HG03103 (cell line): ENCODE measurements around the gene RAMACL.

Experiments
- ATAC-seq: cut with Tn5 transposase; IDR thresholded peaks from one replicate; pipeline ENCODE4 v1.9.1; 2021; ENCODE audit warnings: low read depth; ENCODE audit not compliant: unreplicated experiment

RAMACL gene

DNA sequence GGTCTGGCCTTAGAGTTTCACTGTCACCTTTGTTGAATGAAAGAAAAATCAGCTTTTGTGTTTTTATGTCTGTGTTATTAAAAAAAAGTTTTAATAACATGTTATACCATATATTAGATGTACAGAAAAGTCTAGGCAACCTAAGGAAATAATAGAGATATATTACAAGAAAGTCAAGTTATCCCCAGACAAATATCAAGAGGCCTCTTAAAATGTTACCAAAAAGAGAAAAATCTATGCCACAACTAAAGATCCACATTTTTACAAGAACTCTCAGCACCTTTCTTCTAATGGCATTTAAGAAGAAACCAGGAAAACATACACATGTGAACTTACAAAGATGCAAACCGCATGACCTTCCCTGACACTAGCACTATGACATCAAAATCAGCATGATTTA, 26.8 kb downstream of the RAMACL start:
- no peak for ATAC-seq

DNA sequence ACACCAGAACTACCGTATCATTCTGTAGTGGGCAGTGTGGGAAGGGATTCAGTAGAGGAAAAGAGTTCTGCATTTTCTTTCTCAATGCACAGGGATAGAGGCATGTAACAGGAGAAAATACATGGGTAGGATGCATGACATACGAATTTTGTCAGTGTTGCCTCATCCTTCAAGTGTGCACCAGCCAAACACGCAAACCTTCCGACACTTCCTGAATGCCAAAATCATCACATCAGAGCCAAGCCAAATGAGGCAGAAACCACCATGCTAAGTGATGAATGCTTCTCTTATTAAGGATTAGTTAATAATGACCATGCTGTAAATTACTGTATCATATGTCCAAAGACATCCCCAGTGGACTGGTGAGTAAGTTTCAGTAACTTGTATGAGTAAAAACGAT, 27.3 kb downstream of the RAMACL start:
- ATAC-seq, result no peak

DNA sequence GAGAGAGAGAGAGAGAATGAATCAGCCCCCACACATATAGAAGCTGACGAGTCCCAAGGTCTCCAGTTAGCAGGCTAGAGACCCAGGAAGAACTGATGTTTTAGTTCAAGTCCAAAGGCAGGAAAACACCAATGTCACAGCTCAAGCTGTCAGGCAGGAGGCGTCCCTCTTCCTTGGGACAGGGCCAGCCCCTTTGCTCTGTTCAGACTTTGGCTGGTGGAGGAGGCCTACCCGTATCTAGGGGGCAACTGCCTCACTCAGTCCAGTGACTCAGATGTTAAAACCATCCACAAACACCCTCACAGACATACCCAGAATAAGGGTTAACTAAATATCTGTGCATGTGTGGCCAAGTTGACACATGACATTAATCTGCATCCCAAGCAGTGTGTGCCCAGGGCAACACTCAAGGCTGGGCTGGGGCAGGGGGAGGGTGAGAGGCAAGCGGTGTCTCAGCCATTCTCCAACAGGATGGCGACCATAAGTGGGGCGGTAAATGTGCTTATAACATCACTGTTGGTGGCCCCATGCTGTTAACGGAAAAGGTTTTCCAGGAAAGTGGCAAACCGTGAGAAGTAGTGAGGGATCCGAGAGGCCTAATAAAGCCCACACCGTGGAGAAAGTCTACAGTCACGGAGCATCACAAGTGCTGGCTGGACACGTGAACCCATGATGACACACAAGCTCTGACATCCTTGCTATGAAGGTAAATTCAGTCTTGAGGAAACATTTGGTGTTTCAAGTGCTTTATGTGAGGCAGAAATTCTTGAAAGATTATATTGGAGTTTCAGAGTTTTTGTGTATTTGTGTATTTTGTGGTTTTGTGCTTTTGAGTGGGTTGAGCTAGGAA, 28.1 kb downstream of the RAMACL start:
- no peak for ATAC-seq

DNA sequence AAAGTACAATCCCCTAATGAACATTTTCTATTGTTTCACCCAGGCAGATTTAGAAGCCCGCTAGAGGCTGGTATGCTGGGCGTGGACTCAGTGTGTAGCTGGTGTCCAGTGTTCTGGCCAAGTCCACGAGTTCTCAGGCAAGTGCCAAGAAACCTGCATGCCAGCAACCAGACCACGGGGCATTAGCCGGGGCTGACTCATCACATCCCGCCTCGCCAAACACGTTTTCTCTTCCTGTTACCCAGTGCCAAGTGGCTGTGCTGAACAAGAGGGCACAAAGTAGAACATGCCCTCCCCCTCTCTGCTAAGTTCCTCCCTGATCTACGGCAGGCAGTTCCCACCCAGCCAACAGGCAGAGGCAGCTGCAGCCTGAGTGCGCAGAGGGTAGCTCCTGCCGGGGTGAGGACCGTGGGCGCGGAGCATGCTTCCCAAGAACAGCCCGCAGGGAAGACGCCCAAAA, 29.6 kb downstream of the RAMACL start:
- no peak for ATAC-seq

GRCh38 chr6:166556336-166556735, 30.1 kb downstream of the RAMACL start:
- no peak for ATAC-seq

DNA sequence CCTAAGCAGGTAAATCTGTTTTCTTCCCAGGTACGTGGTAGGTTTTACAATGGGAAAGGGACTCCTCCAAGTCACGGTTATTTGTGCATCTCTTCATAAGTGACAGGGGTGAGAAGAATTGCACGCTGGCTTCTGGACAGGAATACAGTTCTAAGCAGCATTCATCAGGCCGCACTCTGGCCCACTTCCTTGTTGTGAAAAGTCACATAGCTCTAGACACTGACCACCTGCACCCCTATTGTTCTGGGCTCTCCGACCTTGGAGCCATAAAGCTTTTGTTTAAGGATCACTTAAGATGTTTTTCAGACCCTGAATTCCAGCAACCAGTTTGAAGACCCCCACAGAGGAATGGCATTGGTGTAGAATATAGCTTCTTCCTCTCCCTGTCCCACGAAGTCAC, 31.4 kb downstream of the RAMACL start:
- no peak for ATAC-seq

DNA sequence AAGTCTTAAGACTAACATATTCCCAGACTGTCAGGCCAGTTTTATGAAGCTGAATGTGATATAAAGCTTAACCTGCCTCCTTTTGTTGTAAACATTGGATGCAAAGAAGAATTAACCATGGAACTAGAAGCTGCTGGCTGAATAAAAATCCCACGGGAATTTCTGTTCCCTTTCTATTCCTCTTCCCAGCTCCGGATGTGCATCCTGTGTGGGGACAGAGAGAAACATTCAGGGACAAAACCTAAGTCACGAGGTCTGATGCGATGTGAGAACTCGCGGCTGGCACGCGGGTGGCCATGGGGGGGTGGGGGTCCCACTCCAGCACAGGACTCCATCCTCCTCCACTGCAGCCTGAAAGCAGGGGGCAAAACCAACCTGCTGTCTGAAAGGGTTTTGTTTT, 32.2 kb downstream of the RAMACL start:
- ATAC-seq, result no peak

DNA sequence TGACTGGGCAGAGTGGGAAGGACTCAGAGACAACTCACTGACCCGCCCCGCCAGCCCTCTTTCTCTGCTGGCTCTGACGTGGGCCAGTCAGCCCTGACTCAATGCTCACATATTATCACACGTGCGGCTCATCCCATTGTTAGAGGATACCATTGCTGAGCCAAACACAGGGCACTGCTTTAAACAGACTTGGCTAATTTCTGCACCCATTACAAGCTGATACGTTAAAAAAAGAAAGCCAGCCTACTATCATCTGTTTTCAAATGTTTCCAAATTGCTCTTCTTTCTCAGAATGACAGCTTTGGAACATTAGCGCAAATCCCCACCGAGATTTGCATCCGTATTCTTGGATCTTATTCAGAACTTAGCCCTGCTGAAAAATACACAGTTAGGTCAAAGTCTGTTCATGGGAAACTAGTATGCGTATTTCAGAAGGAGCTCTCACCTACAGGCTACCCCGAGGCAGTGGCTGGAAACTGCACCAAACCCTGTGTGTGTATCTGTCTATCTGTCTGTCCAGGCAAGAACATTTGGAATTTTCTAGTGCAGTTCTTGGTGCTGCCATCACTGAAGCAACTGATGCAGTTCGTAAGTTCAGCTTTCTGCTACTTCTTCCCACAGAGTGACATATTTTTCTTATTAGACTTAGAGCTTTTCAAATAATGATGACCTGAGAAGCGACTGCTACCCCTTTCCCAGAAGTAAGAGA, 32.8 kb downstream of the RAMACL start:
- ATAC-seq, result no peak

GRCh38 chr6:166552600-166552999, 33.9 kb downstream of the RAMACL start:
- ATAC-seq, result no peak

DNA sequence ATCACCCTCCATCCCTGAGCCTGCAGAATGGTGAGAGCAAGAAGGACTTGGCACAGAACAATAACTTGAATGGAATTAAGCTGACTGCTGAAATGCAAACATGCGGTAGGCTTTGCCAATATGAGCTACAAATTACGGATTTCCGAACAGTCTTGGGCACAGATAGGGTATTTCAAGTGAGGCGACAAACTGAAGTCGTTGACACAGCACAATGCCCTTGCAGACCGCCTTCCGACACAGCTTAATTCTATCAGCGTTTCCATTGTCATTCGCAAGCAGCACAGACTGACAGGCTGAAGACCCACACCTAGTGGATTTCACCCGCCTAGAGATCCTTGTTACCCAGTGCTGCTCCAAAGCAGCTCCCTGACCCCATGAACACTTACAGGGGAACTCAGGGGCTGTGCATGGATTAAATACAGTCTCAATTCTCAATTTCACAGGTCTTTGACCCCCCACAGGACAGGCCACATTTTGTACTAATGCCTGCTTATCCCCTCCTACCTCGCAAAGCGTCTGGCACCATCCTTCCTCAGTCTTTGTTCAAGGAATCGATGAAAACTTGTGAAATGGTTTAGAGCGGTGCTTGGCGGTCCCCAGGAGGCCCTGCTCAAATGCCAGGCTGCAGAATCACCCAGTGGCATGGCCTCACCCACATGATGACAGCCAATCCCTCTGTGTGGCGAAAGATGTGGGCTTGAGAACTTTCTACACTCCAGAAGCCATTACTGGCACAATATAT, 34.6 kb downstream of the RAMACL start:
- no peak for ATAC-seq

- ATAC-seq, result no peak
These were observed 39.8 kb downstream of the RAMACL start for GRCh38 chr6:166546653-166547052.

DNA sequence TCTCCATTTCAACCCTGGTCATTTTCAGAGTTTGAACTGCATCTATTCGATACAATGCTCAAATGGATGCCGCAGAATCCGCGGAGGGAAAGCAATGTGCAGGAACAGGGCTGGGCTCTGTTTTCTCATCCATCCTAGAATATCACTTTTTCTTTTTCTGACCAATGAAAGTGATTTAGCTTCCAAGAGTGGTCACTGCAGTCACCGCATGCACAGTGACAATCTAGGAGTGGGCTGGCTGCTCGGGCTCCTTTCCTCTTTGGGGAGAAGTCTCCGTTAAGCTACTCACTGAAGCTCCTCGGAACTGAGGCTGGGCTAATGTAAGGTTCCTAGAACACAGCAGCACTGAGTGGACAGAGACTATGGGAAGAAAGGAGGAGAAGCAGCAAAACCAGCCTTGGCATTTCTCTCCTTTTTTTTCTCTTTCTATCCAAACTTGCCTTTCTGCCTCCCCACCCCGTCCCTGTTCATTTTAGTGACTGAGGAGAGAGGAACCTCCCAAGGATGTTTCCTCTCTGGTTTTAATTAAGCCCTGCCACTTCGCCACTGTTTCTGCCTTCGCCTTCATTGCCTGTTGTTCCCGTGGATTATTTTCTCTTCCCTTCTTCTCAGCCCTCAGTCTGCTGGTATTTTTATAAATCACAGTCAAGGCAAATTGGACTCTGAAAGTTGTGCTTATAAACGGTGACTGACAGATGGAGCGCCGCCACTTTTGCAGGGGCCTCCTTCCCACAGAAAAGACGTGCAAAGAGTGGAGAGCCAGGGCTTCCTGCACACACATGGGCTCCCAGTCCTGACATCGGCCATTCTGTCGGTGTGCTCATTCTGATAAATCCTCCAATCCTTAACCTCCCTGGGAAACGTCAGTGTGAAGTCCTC, 41.1 kb downstream of the RAMACL start:
- ATAC-seq, result no peak

DNA sequence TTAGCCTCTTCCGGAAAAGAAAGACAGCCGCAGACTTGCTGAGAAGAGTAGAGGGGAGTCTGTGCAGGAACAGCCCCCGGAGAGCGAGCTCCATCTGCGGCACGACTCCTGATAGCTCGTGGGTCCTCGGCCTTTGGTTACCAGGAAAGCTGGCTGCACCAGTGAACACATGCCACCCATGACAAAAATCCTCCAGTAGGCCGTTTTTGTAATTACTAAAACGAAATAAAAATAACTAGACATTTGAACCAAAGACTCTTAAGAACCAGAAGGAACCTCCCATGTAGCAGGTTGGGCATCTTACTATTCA, 42.2 kb downstream of the RAMACL start:
- no peak for ATAC-seq

DNA sequence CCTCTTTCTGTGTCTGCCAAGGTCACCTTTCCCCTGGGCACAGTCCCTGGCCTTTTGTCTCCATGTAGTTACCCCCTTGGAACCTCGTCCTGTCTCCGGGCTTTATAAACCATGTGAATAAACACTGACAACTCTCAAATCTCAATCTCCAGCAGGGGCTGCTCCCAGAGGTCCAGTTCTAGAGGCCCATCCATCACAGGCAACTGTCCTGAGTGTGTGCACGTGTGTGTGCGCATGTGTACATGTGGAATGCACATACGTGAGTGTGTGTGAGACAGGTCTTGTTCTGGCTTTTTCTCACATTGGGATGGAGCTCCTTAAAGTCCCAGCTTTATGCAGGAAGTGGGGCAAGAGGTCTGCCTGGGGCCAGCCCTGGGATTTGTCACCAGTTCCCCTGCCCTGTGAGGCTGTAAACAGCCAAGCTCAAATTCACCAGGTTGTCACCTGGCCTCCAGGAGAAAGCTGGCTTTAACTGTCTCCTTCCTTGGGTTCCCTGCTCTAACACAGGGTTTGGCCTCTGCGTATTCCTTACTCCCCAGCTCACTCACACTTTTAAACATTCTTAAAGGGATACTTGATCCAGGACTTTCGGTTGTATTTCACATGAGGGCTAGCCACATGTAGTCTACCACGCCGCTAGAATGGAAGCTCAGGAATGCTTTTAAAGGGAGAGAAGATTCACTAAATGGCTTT, 42.7 kb downstream of the RAMACL start:
- no peak for ATAC-seq

GRCh38 chr6:166542580-166542912, 43.9 kb downstream of the RAMACL start:
- no peak for ATAC-seq

DNA sequence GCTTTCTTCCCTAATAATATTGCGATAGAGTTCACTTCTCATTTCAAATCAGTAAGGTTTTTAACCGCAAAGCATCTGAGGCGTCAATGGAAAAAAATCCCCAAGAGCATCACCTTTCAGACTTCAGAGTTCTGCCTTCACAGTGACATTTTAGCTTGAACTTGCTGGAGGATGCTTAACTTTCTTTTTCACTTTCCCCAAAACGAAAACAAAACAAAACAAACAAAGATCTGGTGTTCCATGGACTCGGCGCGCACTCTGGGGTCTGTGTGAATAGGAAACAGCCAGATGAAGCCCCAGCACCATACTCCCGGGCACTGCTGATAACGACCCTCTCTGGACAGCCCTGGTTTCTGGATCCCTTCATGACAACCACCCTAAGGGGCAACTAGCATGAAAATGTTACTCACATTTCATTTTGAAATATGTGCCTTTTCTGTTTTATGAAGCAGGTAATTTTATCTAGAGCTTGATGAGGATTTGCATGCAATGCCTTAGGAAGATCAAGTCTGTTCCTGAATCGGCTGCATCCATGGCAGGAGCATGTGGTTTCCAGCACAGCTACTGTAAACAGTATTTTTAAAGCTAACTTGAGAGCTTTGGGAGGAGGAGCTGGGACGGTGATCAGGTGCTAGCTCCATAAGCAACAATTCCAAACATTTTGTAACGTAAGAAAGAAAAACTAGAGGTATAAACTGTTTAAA, 44.5 kb downstream of the RAMACL start:
- ATAC-seq, result no peak

DNA sequence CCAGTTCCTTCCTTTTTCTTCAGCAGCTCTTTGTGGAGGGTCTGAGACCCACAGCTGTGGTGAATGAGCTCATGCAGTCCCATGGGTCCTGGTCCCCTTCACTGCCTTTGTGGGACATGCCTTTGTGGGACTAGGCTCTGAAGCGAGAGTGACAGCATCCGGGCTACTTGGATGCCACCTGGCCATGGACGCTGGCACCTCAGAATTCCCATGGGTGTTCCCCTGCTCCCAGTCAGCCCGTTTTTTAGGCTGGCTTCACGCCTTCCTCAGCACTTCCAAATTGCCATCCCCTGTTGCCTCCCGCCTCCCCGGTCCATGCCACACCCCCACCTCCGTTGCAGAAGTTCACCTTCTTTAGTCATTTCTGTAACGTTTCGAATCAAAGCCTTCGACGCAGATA, 45.1 kb downstream of the RAMACL start:
- ATAC-seq, result no peak

GRCh38 chr6:166540631-166541331, 45.7 kb downstream of the RAMACL start:
- peak; percentile 93 for ATAC-seq

GRCh38 chr6:166539543-166539942, 46.9 kb downstream of the RAMACL start:
- ATAC-seq, result no peak
